ENCODE measurements around the gene NUTM2F.
"Not testable (repeated sequence)": the region's sequence is repeated elsewhere in the genome, so short reads cannot be mapped to it uniquely, and the experiment has no call there.

The NUTM2F gene

DNA sequence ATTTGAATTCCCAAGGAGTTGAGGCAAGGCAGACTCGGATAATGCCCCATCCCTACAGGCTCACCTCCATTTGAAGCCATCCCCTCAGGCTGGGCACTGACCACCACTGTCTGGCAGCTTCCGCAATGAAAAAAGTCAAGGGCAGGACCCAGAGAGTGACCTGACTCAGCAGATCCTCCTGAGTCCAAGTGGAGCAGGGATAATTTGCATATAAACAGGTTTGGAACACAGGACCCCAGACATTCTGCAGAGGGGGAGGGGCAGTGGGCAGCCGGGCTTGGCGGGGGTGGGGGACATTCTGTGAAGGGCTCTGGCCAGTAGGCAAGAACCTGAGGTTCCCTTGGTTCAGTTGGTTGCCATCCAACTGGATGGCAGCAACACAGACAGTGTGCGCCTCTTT, at the start of gene NUTM2F:
Gene NUTM2F (minus strand): TSS at position 101 of the 400 bp plus-strand sequence. CDS start 21 bp downstream, at position 80.
- in situ Hi-C loops (cut with MboI; ENCODE audit: low sequenced_read_pairs) = not testable (repeated sequence)

- in situ Hi-C loops (cut with MboI; ENCODE audit: low sequenced_read_pairs) = not testable (repeated sequence)
Measured at GRCh38 chr9:94375197-94375596, 46.8 kb upstream of the NUTM2F start.

DNA sequence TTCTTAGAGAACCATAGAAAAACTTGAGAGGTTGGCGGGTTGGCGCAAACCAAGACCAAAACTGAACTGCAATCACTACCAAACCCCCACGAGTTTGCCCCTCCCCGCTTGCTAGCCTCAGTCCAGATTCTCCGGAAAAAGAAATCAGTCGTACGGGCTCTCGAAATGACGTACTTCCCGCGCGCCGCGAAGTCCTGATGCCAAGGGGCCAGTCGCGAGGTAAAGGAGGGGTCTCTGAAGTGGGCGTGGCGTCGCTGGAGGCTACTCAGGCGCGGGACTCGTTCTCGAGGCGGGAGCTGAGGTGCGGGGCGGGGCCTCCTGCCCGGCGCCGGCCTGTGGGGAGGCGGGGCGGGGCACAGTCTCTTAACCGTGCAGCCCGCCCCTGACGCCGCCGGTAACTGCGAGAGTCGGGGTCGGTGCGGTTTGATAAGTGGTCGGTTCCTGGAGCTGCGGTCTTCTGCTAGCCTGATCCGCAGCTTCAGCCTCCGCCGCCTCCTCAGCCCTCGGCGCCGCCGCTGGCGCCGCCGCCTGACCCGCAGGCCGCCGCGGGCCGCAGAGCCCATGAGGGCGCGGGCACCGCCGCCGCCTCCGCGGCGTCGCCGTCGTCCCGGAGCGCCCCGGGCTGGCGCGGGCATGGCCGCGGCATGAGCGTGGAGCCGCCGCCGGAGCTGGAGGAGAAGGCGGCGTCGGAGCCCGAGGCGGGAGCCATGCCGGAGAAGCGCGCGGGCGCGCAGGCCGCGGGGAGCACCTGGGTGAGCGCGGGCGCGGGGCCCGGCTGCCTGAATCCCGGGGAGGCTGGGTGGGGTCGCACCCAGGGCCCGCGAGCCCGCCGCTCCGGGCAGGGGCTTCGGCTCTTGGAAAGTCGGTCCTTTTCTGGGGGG, 46.0 kb upstream of the NUTM2F start:
- in situ Hi-C loops (cut with MboI; ENCODE audit: low sequenced_read_pairs) = not testable (repeated sequence)

GRCh38 chr9:94373779-94374175, 45.3 kb upstream of the NUTM2F start:
- in situ Hi-C loops (cut with MboI; ENCODE audit: low sequenced_read_pairs) = not testable (repeated sequence)

GRCh38 chr9:94370266-94370665, 41.8 kb upstream of the NUTM2F start:
- in situ Hi-C loops (cut with MboI; ENCODE audit: low sequenced_read_pairs) = not testable (repeated sequence)

DNA sequence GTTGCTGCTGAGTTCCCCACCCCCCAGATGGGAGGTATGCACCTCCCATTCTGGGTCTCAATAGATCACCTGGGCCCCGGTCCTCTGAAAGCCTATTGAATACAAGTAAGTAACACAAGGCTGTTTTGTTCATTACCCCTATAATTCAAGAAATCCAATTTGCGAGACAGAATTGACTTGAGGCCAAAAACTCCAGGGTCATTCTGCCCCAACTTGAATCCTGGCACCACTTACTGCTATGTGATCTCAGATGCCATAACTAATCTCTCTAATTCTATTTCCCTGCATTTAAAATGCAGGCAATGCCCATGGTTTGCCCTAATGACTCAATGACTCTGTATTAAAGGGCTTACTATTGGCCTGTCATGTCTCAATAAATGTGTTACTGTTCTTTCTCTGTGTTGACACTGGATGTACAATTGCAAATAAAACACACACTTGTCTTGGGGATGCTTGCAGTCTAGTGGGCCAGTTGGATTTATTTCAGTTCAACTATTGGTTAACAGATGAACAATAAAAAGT, 35.7 kb upstream of the NUTM2F start:
- in situ Hi-C loops (cut with MboI; ENCODE audit: low sequenced_read_pairs) = not testable (repeated sequence)

DNA sequence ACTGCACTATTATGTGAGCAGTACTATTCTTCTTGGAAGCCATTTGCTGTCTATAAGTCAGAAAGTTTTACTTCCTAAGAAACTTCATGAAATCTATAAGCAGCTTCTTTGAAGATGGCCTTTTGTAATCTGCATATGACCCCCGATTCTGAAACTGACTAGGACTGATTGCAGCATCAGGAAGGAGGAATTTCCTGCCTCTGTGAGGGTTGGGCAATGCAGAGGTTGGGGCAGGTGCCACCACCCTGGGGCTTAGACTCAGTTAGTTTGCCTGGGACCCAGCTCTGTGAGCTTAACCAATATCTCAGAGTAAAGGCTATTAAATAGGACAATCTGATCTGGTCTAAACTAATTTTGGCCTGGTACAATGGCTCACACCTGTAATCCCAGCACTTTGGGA, 28.7 kb upstream of the NUTM2F start:
- in situ Hi-C loops (cut with MboI; ENCODE audit: low sequenced_read_pairs) = not testable (repeated sequence)

DNA sequence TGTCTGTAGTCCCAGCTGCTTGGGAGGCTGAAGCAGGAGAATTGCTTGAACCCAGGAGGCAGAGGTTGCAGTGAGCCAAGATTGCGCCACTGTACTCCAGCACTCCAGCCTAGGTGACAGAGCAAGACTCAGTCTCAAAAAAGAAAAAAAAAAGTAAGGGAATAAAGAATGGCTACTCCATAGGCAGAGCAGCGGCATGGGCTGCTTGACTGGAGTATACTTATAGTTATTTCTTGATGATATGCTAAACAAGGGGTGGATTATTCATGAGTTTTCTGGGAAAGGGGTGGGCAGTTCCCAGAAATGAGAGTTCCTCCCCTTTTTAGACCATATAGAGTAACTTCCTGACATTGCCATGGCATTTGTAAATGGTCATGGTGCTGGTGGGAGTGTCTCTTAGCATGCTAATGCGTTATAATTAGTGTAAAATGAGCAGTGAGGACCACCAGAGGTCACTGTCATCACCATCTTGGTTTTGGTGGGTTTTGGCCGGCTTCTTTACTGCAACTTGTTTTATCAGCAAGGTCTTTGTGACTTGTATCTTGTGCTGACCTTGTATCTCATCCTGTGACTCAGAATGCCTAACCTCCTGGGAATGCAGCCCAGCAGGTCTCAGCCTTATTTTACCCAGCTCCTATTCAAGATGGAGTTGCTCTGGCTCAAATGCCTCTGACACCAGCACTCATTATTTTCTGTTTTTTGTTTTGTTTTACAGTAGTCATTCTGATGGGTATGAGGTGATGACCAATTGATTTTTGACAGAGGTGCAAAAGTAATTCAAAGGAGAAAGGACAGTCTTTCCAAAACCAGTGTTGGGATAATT, 23.7 kb upstream of the NUTM2F start:
- in situ Hi-C loops (cut with MboI; ENCODE audit: low sequenced_read_pairs) = not testable (repeated sequence)

- in situ Hi-C loops (cut with MboI; ENCODE audit: low sequenced_read_pairs) = not testable (repeated sequence)
Measured at GRCh38 chr9:94348754-94349153, 20.3 kb upstream of the NUTM2F start.

GRCh38 chr9:94347451-94347850, 19.0 kb upstream of the NUTM2F start:
- in situ Hi-C loops (cut with MboI; ENCODE audit: low sequenced_read_pairs) = not testable (repeated sequence)

- in situ Hi-C loops (cut with MboI; ENCODE audit: low sequenced_read_pairs) = not testable (repeated sequence)
Measured at GRCh38 chr9:94341703-94342102, 13.3 kb upstream of the NUTM2F start.

- in situ Hi-C loops (cut with MboI; ENCODE audit: low sequenced_read_pairs) = not testable (repeated sequence)
Measured at GRCh38 chr9:94340750-94341149, 12.3 kb upstream of the NUTM2F start.

- in situ Hi-C loops (cut with MboI; ENCODE audit: low sequenced_read_pairs) = not testable (repeated sequence)
Measured at GRCh38 chr9:94339657-94340056, 11.2 kb upstream of the NUTM2F start.

GRCh38 chr9:94338723-94339122, 10.3 kb upstream of the NUTM2F start:
- in situ Hi-C loops (cut with MboI; ENCODE audit: low sequenced_read_pairs) = not testable (repeated sequence)

GRCh38 chr9:94336445-94336844, 8.0 kb upstream of the NUTM2F start:
- in situ Hi-C loops (cut with MboI; ENCODE audit: low sequenced_read_pairs) = not testable (repeated sequence)

- in situ Hi-C loops (cut with MboI; ENCODE audit: low sequenced_read_pairs) = not testable (repeated sequence)
Measured at GRCh38 chr9:94325583-94325982, 2.9 kb downstream of the NUTM2F start.

DNA sequence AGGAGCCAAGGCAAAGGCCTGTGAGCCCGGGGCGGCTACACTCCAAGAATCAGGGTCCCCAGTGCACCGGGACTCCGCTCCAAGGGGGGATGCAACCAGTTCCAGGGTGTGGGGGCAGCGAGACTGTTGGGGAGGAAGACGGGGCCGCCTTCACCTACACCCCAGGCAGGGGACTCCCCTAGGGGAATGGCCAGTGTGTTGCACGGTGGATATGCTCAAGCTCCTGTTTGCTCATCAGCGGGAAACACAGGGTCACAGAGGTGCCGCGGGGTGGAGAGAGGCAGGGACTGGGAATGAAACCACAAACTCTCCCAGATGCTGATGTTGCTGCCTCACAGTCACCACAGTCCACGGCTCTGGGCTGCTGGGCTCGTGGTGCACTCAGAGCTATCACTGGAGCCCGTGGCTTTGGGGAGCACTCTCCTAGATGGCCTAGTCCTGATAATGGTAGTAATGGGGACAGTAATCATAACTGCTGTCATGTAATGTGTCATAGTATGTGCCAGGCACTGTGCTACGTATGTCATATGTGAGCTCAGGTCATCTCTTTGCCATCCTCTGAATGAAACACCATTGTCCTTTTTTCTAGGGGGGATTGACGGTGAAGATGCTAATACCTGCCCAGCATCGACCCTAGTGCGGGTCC, 5.2 kb downstream of the NUTM2F start:
- in situ Hi-C loops (cut with MboI; ENCODE audit: low sequenced_read_pairs) = not testable (repeated sequence)

GRCh38 chr9:94322342-94322940, 6.0 kb downstream of the NUTM2F start:
- in situ Hi-C loops (cut with MboI; ENCODE audit: low sequenced_read_pairs) = not testable (repeated sequence)

- in situ Hi-C loops (cut with MboI; ENCODE audit: low sequenced_read_pairs) = not testable (repeated sequence)
Measured at GRCh38 chr9:94317949-94318657, 10.3 kb downstream of the NUTM2F start.

GRCh38 chr9:94316236-94316635, 12.2 kb downstream of the NUTM2F start:
- in situ Hi-C loops (cut with MboI; ENCODE audit: low sequenced_read_pairs) = not testable (repeated sequence)

Data from HL-60/S4 treated with retinoic acid at 250 ng/mL for 4 days and 3 days (cell line).